Ovary (tissue), 3 donors: ENCODE measurements around the gene ALK.

Experiments used
- CTCF ChIP-seq, 3 donors: fragments of 450-650 bp in 2 of 3; fragments of 200-600 bp in 1 of 3; IDR thresholded peaks; one replicate each; pipeline versions ENCODE4 v1.5.1 to v1.8.0; 2016 to 2022; ENCODE audit warnings: antibody characterized with exemption in 3 of 3, mild to moderate bottlenecking in 1 of 3
- EP300 ChIP-seq: sonication (generic); formaldehyde crosslinking; IDR thresholded peaks from one replicate; pipeline ENCODE4 v1.6.1; 2017; ENCODE audit warnings: antibody characterized with exemption
- POLR2A ChIP-seq: fragments of 450-650 bp; IDR thresholded peaks from one replicate; pipeline ENCODE4 v1.6.1; 2017; ENCODE audit warnings: antibody characterized with exemption, mild to moderate bottlenecking, moderate library complexity
- donor health status: DM: no; HTN: no; CAD: no.

GRCh38 chr2:29478641-29479040 is 442.7 kb downstream of the ALK start:
- TF ChIP-seq CTCF (IDR thresholded peaks at IDR 0.05) (no peak), EP300 (no peak), POLR2A (no peak)
